GM12865 (cell line): Measurements from ENCODE around the gene UBE2V1.
"Not testable (repeated sequence)": the region's sequence is repeated elsewhere in the genome, so short reads cannot be mapped to it uniquely, and the experiment has no call there.

ENCODE experiments used
- DNase-seq: peaks from one replicate; pipeline ENCODE4 v3.0.0; 2010; ENCODE audit warnings: low read depth
- H3K4me3 ChIP-seq: 2 replicates; pipeline ENCODE4 v1.5.1; 2011; ENCODE audit warnings: mild to moderate bottlenecking, low read depth, low read length, control low read depth
- TF ChIP-seq, protein P1 (sequence below): IDR thresholded peaks from 2 replicates; pipeline ENCODE4 v1.5.1; 2011; ENCODE audit warnings: low read length, control low read depth, low read depth, inconsistent platforms; ENCODE audit not compliant: insufficient read depth; ENCODE audit errors: missing control alignments

The UBE2V1 gene

GRCh38 chr20:50141811-50142561, 29.0 kb upstream of the UBE2V1 start:
- TF ChIP-seq, protein P1, sequence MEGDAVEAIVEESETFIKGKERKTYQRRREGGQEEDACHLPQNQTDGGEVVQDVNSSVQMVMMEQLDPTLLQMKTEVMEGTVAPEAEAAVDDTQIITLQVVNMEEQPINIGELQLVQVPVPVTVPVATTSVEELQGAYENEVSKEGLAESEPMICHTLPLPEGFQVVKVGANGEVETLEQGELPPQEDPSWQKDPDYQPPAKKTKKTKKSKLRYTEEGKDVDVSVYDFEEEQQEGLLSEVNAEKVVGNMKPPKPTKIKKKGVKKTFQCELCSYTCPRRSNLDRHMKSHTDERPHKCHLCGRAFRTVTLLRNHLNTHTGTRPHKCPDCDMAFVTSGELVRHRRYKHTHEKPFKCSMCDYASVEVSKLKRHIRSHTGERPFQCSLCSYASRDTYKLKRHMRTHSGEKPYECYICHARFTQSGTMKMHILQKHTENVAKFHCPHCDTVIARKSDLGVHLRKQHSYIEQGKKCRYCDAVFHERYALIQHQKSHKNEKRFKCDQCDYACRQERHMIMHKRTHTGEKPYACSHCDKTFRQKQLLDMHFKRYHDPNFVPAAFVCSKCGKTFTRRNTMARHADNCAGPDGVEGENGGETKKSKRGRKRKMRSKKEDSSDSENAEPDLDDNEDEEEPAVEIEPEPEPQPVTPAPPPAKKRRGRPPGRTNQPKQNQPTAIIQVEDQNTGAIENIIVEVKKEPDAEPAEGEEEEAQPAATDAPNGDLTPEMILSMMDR, result no peak
- H3K4me3 ChIP-seq, result no peak overlapping the region
- no peak for DNase-seq

DNA sequence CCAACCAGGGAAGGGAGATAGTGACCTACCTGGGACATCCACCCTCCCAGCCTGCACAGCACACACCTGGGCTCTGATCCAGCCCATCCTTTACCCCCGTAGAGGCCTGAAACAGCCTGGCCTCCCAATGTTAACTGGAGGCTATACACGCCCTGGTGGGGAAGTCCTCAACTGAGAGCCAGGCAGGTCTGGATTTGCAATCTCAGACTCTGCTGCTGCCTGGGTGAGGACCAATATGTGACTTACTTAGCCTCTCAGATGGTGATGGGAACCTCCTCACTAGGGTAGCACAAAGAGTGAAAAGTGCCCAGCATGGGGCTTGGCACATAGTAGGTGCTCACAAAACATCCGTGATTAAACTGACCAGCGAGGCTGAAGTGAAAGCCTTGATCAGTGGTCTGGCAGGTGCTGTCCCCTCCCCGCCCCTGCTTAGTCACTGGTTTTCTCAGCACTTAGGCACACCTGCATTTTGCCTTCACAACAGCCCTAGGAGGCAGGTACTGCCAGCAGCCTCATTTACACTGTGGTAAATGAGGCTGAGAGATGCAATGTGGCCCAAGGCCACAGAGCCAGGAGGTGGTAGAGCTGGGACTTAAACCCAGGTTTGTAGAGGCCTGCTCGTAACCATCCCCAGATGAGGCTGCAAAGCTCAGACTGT, 28.2 kb upstream of the UBE2V1 start:
- no peak for DNase-seq
- no peak overlapping the region for H3K4me3 ChIP-seq
- TF ChIP-seq, protein P1, result no peak

DNA sequence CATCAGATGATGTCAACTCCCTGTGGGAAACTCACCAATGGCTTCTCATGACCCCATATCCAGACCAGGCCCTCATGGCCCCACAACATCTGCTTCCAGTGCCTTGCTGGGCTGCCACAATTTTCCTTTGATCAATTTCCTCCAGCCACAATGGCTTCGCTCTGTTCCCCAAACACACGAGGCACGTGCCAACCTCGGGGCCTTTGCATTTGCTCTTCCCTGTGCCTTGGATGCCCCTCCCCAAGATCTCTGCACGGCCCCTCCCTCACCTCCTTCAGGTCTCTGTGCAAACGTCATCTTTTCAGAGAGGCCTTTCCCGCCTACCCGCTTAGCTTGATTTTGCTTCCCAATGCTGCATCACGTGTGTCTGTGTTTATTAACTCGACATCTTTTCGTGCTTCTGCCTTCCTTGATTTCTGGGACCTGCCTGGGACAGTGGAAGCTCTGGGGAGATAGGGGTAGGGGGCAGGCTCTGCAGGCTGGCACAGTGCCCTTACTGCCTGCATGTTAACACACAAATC, 27.4 kb upstream of the UBE2V1 start:
- no peak for DNase-seq
- no peak overlapping the region for H3K4me3 ChIP-seq
- TF ChIP-seq, protein P1, result no peak

DNA sequence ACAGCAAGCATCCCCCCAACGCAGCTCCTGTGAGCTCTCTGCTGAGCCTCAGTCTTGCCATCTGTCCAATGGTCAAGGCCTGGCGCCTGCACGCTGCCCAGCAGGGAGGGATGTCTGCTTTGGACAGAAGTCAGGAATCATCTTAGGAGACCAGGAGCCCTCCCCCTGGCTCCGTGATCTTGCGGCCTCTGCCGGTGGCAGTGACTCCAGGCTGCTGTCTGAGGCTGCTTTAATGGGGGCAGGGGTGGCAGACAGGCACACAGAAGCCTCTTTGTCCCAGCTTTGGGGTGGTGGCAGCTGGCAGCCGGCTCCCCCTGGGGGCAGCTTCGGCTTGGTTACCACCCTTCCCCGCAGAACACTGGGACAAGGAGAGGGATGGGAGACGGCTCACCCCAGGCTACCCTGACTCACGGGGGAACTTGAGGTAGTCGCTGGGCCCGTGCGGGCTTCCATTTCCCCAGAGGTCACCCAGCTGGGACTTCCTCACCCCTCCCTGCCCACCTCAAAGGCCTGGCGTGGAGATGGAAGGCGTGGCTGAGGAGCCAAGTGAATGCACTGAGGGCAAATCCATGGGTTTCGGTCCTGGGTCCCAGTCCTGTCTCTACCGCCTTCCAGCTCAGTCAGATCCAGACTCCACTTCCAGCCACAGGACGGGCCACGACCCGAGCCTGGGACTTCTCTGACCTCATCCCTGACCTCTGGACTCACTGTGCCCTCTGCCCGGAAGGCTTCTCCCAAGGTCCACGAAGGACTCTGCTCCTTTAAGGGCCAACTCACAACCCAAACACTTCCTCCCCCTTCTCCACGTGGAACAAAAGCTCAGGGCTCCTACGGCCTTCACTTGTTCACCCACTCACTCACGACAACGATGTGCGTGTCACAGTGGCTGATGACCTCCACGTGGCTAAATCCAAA, 25.8 kb upstream of the UBE2V1 start:
- TF ChIP-seq, protein P1, result no peak
- H3K4me3 ChIP-seq, result no peak overlapping the region
- DNase-seq, result no peak

DNA sequence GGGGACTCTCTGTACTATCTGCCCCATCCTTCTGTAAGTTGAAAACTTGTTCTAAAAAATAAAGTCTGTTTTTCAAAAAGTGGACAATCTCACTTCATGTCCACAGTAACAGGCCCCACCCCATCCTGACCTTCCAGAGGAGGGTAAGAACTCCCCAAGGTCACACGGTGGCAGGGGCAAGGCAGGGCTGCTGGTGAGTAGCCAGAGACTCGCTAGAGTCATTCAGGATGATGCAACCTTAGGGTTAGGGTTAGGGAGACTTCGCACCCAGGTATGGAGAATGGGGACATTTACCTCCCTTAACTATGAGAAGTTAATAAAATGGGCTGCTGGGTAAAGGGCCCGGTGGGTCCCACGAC, 25.1 kb upstream of the UBE2V1 start:
- no peak for DNase-seq
- TF ChIP-seq, protein P1, result no peak
- H3K4me3 ChIP-seq, result no peak overlapping the region

- DNase-seq, H3K4me3 ChIP-seq: not testable (repeated sequence)
Observed at GRCh38 chr20:50137702-50138101, 24.8 kb upstream of the UBE2V1 start.
